ENCODE data around the gene CEL. TPM values are rescaled to one million over a fixed set of nuclear protein-coding genes. Genes with fewer than 3 reads are reported as not detected.

CEL gene
- total and polyA plus RNA-seq, 10 donors = 0.46 to 5.3 (median 0.72) TPM; not detected in 2

DNA sequence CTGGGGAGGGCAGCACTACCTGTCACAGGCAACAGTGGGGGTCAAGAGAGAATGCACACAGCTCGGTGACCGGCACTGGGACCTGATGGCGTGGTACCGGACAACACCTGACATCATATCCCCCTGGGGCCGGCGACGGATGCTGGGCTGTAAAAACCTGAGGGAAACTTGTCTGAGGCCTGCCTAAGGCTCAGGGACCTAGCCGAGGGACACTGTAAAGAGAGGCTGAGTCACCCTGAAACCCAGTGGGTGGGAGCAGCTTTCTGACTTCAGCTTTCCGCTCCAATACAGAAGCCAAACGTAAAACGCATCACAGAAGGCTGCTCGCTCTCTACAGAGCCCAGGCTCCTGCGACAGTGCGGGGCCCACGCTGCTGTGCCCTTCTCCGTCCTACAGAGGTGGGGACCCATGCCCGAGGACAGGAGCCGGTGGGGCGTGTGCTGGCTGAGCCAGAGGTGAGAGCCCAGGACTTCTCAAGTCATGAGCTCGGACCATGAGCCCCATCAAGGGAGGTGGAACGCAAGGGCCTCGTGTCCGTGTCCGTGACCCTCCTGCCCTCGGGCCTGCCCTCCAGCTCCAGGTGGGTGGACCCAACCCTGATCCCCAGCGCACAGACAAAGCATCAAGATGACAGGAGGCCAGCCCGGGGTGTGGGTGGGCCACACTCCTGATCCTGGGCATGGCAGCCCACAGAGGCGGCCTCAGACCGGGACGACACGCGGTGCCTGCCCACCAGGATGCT is 54.0 kb downstream of the CEL start:
- peak; percentile 78 for DNase-seq
- TF ChIP-seq, protein P1, sequence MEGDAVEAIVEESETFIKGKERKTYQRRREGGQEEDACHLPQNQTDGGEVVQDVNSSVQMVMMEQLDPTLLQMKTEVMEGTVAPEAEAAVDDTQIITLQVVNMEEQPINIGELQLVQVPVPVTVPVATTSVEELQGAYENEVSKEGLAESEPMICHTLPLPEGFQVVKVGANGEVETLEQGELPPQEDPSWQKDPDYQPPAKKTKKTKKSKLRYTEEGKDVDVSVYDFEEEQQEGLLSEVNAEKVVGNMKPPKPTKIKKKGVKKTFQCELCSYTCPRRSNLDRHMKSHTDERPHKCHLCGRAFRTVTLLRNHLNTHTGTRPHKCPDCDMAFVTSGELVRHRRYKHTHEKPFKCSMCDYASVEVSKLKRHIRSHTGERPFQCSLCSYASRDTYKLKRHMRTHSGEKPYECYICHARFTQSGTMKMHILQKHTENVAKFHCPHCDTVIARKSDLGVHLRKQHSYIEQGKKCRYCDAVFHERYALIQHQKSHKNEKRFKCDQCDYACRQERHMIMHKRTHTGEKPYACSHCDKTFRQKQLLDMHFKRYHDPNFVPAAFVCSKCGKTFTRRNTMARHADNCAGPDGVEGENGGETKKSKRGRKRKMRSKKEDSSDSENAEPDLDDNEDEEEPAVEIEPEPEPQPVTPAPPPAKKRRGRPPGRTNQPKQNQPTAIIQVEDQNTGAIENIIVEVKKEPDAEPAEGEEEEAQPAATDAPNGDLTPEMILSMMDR (IDR thresholded peaks at IDR 0.05 in 8 of 11, conservative IDR thresholded peaks at IDR 0.05 in 3 of 11) = no peak
- peak in 2 of 3 donors; percentile 30 to 33 for TF ChIP-seq POLR2AphosphoS5 (IDR thresholded peaks at IDR 0.05)
- no peak for TF ChIP-seq POLR2A (IDR thresholded peaks at IDR 0.05)
- Histone ChIP-seq H3K36me3 (peaks cover 0 to 14% (median 6%) of the 10 kb centered on the region in 6 donors), H3K4me1 (peaks cover 72 to 94% (median 92%) of the 10 kb centered on the region in 6 donors), H3K9me3 (no peaks in the 10 kb centered on the region), H3K27me3 (replicated peaks in 1 of 7) (no peaks in the 10 kb centered on the region), H3K4me3 (peak overlapping the region in 1 of 8 donors; percentile 19), H3K27ac (peak overlapping the region in 4 of 8 donors; percentile 67 to 95 (median 72))
- intact Hi-C loops (cut with DNase I; ENCODE audit: low total_unique reads) = no loop called here
- 67 to 84% (median 78%) methylated on average over 14 to 32 of the region's 32 CpGs for WGBS, 5 donors

- 77 to 82% (median 80%) methylated on average over 12 to 20 of the region's 20 CpGs for WGBS, 5 donors
- H3K27me3 ChIP-seq (replicated peaks in 1 of 7) = no peaks in the 10 kb centered on the region
- intact Hi-C loops (cut with DNase I; ENCODE audit: low total_unique reads) = no loop called here
- peak; percentile 73 for DNase-seq
- no peaks in the 10 kb centered on the region for H3K9me3 ChIP-seq
- TF ChIP-seq POLR2A (IDR thresholded peaks at IDR 0.05) = no peak
- TF ChIP-seq, protein P1 (IDR thresholded peaks at IDR 0.05 in 8 of 11, conservative IDR thresholded peaks at IDR 0.05 in 3 of 11) = no peak
- TF ChIP-seq POLR2AphosphoS5 (IDR thresholded peaks at IDR 0.05) = no peak
- H3K27ac ChIP-seq = peak overlapping the region in 4 of 8 donors; percentile 70 to 95 (median 74)
- H3K4me3 ChIP-seq = peak overlapping the region in 1 of 8 donors; percentile 19
- H3K4me1 ChIP-seq = peaks cover 74 to 97% (median 96%) of the 10 kb centered on the region in 6 donors
- H3K36me3 ChIP-seq = peaks cover 0 to 6% (median 2%) of the 10 kb centered on the region in 6 donors
Measured at GRCh38 chr9:133116346-133117231, 54.8 kb downstream of the CEL start.

DNA sequence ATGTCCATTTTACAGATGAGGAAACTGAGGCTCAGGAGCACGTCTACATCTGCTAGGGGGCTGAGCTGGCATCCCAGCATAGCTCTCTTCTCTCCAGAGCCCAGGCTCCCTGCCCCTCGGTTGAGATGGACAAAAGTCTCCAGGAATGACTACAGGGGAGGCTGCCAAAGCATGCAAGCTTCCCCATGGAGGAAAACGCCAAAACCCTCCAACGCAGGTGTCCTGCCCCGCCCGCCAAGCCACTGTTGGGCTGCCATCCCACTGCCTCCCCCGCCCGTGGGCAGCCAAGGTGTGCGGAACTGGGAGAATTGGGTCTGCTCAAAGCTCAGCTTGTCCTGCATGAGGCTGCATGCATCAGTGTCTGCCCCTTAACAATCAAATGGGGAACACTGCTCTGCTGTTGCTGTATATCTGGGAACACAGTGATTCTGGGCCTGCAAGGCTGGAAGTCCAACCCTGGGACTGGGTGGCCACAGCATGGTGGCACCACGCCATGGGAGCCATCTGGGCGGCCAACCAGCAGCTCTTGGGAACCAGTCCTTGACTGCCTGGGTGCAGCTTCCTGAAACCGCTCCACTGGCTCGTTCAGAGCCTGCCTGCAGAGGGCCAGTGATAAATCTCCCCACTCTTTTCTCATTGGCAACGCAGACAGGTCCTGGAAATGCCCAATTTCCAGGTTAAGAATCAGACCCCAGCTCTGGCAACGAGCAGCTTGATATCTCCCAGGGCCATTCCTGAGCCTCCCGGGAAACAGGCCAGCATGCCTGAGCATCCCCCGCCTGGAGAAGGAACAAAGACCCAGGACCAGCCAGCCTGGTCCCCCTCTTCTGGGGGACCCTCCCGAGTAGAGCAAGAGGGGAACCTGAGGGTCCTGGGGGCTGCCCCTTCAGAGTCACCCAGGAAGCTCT is 55.7 kb downstream of the CEL start:
- Histone ChIP-seq H3K4me3 (no peak overlapping the region), H3K4me1 (peaks cover 80 to 97% (median 96%) of the 10 kb centered on the region in 6 donors), H3K27me3 (replicated peaks in 1 of 7) (no peaks in the 10 kb centered on the region), H3K36me3 (no peaks in the 10 kb centered on the region), H3K27ac (peak overlapping the region in 5 of 8 donors; percentile 41 to 95 (median 75)), H3K9me3 (no peaks in the 10 kb centered on the region)
- 58 to 80% (median 74%) methylated on average over 14 to 18 of the region's 18 CpGs for WGBS, 5 donors
- peak; percentile 30 to 64 (median 61) for TF ChIP-seq POLR2AphosphoS5 (IDR thresholded peaks at IDR 0.05)
- TF ChIP-seq, protein P1 (IDR thresholded peaks at IDR 0.05 in 8 of 11, conservative IDR thresholded peaks at IDR 0.05 in 3 of 11) = no peak
- peak; percentile 77 for DNase-seq
- intact Hi-C loops (cut with DNase I; ENCODE audit: low total_unique reads) = no loop called here

All from spleen (tissue), 11 donors.